Retina (tissue), 1 donor: ENCODE results near the gene LAMB3.

Source experiments
- DNase-seq: peaks from one replicate; pipeline ENCODE4 v3.0.0-alpha.2; 2016

LAMB3 gene

DNA sequence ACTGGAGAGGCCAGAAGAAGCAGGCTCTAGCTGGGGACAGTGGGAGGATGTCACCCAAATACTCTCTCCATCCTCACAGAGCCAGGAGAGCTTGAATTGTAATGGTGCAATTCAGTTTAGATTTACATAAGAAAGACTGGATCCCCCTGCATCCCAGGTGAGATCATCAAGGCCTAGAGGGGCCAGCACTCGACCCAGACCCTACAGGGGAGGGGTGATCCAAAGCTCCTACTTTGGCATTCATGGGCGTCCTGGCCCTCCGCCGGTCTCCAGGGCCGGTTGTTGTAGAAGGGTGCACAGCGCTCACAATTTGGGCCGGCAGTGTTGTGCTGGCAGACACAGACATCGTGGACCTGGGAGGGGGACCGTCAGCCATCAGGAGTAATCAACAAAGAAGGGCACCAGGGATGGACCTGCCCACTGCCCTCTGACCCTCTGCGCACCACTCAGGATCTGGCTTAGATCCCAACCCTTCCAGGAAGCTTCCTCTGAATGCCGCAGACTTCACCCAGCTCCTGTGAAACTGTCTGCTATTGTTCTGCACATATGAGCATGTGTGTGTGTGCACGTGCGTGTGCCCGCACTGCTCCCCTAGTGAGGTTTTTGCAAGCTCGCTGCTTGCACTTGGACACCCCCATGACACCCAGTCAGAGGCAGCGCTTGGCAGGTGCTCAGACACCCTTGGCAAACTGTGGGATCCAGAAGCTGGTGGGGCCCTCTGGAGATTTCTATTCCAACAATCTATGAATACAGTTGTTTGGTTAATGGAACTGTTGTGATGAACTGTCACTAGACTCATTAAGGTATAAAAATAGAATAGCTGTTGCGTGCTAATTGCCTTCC lies 21.6 kb downstream of the LAMB3 start:
- DNase-seq, result no peak

- DNase-seq, result no peak
Measured at GRCh38 chr1:209629621-209630382, 22.4 kb downstream of the LAMB3 start.

- no peak for DNase-seq
Measured at GRCh38 chr1:209628618-209629299, 23.5 kb downstream of the LAMB3 start.

DNA sequence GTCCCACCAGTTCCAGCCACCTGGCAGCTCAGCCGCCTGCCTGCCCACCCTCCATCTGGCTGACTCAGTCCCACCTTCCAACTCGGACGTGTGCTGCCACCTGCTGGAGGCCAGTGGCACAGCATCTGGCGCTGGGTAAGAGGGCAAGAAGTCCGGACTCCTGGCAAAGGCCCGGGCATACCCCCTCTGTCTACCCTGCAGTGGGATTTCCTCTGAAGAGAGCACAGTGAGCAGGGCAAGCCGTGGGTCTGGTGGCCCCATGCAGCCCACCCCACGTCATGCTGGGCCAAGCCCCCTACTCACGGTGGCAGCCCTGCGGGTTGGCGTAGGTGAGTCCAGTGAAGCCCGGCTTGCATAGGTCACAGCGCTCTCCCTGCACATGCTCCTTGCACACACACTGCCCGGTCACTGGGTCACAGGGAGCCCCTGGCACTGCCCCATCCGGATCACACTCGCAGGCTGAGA lies 24.5 kb downstream of the LAMB3 start:
- peak; percentile 92 for DNase-seq

- no peak for DNase-seq
Measured at GRCh38 chr1:209627027-209627731, 25.0 kb downstream of the LAMB3 start.

DNA sequence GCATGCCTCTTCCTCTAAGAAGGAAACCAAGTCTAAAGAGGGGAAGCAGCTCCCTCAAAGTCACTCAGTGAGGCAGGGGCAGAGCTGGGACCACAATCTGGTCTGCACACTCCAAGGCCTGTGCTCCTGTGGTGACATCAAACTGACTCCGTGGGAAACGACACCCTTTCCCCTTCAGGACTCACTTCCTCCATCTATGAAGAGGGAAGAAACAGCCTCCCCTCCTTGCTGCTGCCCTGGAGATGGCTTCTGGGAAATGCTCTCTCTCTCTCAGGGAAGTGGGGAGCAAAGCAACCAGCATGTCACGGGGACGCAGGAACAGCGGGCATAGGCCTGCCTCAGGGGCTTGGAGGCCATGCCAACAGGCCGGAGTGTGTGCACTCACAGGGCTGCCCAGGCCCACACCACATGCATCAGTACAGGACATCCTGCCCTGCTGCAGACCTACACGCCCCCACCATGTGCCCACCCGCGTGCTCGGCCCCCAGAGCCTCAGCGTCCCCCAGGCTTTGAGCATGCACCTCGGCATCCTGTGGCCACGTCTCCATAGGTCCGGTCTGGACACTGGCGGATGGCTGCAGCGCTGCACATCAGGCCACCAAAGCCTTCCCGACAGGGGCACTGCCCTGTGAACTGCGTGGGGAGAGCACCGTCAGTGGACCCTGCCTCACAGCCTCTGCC lies 25.7 kb downstream of the LAMB3 start:
- no peak for DNase-seq

DNA sequence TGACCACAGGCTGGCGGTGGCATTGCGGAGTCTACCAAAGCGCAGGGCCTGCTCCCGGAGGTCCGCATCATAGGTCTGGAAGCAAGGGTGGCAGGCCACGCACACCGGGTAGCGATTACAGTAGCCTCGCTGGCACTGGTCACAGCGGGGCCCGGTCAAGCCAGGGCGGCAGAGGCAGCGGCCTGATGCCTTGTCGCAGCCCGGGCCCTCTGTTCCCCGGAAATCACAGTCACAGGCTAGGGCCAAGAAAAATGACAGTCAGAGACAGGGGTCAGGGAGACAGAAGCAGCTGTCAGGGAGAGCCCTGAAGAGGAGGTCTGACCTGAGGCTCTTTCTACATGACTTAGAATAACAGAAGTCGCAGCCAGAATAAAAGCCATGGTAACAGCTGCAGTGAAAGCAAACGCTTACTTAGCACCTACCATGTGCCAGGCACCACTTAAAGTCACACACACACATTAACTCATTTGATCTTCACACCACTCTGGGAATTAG lies 26.4 kb downstream of the LAMB3 start:
- DNase-seq, result peak; percentile 15

DNA sequence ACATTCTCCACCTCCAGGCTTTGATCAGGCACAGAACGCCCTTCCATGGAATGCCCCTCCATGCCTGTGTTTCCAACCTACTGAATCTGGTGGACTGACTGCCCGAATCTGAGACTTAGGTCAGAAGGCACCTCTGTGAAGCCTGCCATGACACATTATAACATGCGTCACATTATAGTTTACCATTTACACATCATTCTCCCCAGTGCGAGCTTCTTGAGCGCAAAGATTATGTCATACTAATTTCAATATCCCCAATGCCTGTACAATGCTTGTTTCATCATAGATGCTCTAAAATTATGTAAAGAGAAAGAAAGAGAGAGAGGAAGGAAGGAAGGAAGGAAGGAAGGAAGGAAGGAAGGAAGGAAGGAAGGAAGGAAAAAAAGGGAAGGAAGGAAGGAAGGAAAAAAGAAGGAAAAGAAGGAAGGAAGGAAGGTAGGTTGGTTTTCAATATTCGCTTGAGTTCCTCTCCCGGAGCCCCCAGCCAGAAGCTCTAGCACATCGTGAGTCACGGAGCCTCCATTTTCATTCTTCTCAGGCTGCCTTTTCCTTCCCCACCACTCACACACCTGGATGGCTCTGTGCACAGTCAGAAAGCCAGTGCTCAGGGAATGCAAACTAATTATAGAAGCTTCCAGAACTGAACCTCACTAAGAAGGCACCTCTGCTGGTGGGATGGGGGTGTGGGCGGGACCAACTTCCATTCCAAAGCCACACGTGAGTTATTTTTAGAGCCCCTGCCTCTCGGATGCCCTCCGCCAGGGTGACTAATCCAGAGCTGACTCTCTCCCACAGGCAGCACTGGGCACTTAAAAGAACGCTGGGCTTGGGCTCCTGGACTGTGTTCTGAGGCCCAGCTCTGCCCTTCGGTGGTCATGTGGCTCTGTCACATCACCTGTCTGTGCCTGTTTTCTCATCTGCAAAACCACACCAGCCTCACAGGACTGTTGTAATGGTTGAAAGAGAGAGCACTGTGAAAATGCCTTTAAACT lies 27.4 kb downstream of the LAMB3 start:
- DNase-seq, result no peak

- peak; percentile 62 for DNase-seq
Measured at GRCh38 chr1:209622841-209623829, 29.1 kb downstream of the LAMB3 start.

DNA sequence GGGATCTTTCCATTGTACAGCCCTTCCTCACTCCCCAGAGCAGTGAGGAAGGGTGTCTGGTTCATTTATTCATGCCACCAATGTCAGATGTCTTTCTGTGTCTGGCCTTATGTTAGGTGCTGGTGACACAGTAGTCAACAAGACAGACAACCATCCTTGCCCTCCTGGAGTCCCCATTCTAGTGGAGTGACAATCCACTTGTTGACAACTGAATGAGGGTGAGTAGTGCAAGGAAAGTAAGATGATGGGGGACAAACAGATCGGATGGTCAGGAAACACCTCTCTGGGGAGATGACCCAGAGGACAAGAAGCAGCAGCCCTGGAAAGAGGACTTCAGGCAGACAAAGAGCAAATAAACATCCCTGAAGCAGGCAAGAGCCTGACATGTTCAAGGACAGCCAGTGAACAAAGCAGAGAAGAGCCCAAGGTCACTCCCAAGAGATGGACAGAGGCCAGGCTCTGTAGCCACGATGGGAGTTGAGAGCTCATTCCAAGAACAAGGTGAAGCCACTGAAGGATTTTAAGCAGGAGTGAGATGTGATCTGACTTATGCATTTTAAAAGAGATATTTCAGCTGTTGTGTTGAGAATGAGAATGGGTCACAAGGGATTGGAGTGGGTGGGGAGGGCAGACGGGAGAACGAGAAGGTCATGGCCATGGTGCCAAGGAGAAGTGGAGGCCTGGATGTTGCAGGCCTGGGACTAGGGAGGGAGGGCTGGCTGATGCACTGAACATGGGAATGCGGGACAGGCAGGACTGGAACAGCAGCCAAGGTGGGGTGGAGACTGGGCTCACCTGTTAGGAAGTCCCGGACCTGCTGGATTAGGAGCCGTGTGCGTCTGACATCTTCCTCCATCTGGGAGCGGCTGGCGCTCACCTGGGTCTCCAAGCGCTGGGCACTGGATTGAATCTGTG lies 30.2 kb downstream of the LAMB3 start:
- DNase-seq, result no peak

- DNase-seq, result no peak
Measured at GRCh38 chr1:209621286-209621685, 30.9 kb downstream of the LAMB3 start.

GRCh38 chr1:209620487-209620884 lies 31.7 kb downstream of the LAMB3 start:
- no peak for DNase-seq

DNA sequence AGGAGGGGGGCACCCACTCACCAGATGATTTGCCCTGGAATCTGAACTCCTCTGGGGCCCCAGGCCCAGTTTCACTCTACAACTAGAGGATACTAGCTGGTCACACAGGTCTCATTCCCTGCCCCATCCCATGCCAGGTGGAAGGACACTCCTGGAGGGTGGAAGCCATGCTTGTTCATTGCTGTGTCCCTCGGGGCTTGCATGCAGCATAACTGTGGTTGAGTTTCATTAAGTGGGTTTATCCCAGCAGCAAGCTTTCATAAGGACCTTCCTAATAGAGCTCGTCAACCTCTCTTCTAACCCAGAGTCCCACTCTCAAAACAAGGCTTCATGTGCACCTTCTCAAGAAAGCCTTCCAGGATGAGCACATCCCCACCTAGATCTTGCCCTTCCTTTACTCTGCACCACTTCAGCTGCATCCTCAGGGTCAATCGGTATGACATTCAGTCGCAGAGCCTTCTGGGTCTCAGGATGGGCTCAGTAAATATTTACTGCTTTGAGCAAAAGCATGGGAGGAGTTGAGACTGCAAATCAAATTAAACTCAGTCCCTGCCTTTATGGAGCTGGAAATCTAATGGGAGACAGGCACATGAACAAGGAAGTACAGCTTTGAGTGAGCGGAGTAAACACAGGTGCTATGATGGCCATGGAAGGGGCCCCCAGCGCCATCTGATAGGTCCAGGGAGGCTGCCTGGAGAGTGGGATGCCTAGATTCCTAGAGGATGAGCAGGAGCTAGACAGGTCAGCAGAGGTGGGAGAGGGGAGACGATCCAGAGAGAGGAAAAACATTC lies 32.3 kb downstream of the LAMB3 start:
- DNase-seq, result no peak

- DNase-seq, result no peak
Measured at GRCh38 chr1:209618756-209619420, 33.3 kb downstream of the LAMB3 start.

- DNase-seq, result no peak
Measured at GRCh38 chr1:209618291-209618690, 33.9 kb downstream of the LAMB3 start.

DNA sequence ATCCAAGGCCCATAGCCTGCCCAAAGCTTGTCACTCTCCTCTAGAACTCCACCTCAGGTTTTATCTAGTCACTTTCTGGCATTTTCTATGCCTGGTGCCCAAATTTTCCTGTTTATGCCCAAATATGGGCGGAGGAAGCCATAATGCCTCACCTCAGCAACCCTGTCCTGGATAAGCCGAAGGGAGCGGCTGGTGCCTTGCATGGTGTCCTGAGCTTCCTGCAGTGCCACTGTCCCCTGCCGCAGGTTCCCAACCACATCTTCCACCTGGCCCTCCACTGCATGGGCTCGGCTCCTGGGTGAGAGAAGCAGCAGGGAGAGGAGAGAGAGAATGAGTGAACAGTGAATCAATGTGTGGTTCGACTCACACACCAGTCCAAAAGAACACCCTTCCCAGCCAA lies 34.5 kb downstream of the LAMB3 start:
- no peak for DNase-seq
